ENCODE data around the gene KRT81. TPM values are rescaled to one million over a fixed set of nuclear protein-coding genes. Genes with fewer than 3 reads are reported as not detected.
A peak's percentile ranks its signal among the peaks of the same experiment; 100 is the strongest.

KRT81 gene
- total RNA-seq, 1 donor from 2014 or later, result 0.16 TPM

- Mint-ChIP-seq H3K27ac (no peak overlapping the region), H3K4me3 (no peak overlapping the region), H3K36me3 (no peaks in the 10 kb centered on the region), H3K4me1 (peaks cover 42% of the 10 kb centered on the region), H3K9me3 (no peaks in the 10 kb centered on the region), H3K27me3 (ENCODE audit: low read depth) (peaks cover 24% of the 10 kb centered on the region)
- DNase-seq (ENCODE audit: low spot score in 2 of 2, unreplicated experiment in 2 of 2), result no peak
- TF ChIP-seq CTCF (IDR thresholded peaks at IDR 0.05; ENCODE audit: unreplicated experiment), result no peak
These were observed 44.4 kb downstream of the KRT81 start for GRCh38 chr12:52246720-52247621.

GRCh38 chr12:52245962-52246569 is 45.3 kb downstream of the KRT81 start:
- Mint-ChIP-seq H3K9me3 (no peaks in the 10 kb centered on the region), H3K4me3 (no peak overlapping the region), H3K27ac (no peak overlapping the region), H3K27me3 (ENCODE audit: low read depth) (peaks cover 16% of the 10 kb centered on the region), H3K36me3 (no peaks in the 10 kb centered on the region), H3K4me1 (peaks cover 42% of the 10 kb centered on the region)
- DNase-seq (ENCODE audit: low spot score in 2 of 2, unreplicated experiment in 2 of 2), result no peak
- no peak for TF ChIP-seq CTCF (IDR thresholded peaks at IDR 0.05; ENCODE audit: unreplicated experiment)

- Mint-ChIP-seq H3K4me3 (no peak overlapping the region), H3K27ac (no peak overlapping the region), H3K9me3 (no peaks in the 10 kb centered on the region), H3K4me1 (peaks cover 42% of the 10 kb centered on the region), H3K27me3 (ENCODE audit: low read depth) (peaks cover 13% of the 10 kb centered on the region), H3K36me3 (no peaks in the 10 kb centered on the region)
- no peak for DNase-seq (ENCODE audit: low spot score in 2 of 2, unreplicated experiment in 2 of 2)
- TF ChIP-seq CTCF (IDR thresholded peaks at IDR 0.05; ENCODE audit: unreplicated experiment), result no peak
These were observed 45.9 kb downstream of the KRT81 start for GRCh38 chr12:52245259-52245961.

- peak overlapping the region; percentile 90 for H3K27ac Mint-ChIP-seq
- no peak overlapping the region for H3K4me3 Mint-ChIP-seq
- TF ChIP-seq CTCF (IDR thresholded peaks at IDR 0.05; ENCODE audit: unreplicated experiment), result no peak
- no peaks in the 10 kb centered on the region for H3K9me3 Mint-ChIP-seq
- H3K4me1 Mint-ChIP-seq, result peaks cover 41% of the 10 kb centered on the region
- H3K36me3 Mint-ChIP-seq, result no peaks in the 10 kb centered on the region
- H3K27me3 Mint-ChIP-seq (ENCODE audit: low read depth), result peaks cover 8% of the 10 kb centered on the region
- DNase-seq (ENCODE audit: low spot score in 2 of 2, unreplicated experiment in 2 of 2), result no peak
These were observed 46.7 kb downstream of the KRT81 start for GRCh38 chr12:52244615-52244994.

GRCh38 chr12:52243856-52244614 is 47.3 kb downstream of the KRT81 start:
- no peak for DNase-seq (ENCODE audit: low spot score in 2 of 2, unreplicated experiment in 2 of 2)
- H3K9me3 Mint-ChIP-seq, result no peaks in the 10 kb centered on the region
- peaks cover 4% of the 10 kb centered on the region for H3K27me3 Mint-ChIP-seq (ENCODE audit: low read depth)
- H3K4me1 Mint-ChIP-seq, result peaks cover 37% of the 10 kb centered on the region
- H3K4me3 Mint-ChIP-seq, result no peak overlapping the region
- H3K36me3 Mint-ChIP-seq, result no peaks in the 10 kb centered on the region
- H3K27ac Mint-ChIP-seq, result peak overlapping the region; percentile 90
- TF ChIP-seq CTCF (IDR thresholded peaks at IDR 0.05; ENCODE audit: unreplicated experiment), result no peak
